NCI-H2081 treated with DMSO at 0.1 percent for 48 hours (cell line): Measurements from ENCODE around the gene LYL1.
A peak's percentile ranks its signal among the peaks of the same experiment; 100 is the strongest.
"Not testable (repeated sequence)": the region's sequence is repeated elsewhere in the genome, so short reads cannot be mapped to it uniquely, and the experiment has no call there.

Experiments used
- DNase-seq: peaks from one replicate; lab custom pipeline; 2025; lab: John Stamatoyannopoulos, UW

LYL1 gene

DNA sequence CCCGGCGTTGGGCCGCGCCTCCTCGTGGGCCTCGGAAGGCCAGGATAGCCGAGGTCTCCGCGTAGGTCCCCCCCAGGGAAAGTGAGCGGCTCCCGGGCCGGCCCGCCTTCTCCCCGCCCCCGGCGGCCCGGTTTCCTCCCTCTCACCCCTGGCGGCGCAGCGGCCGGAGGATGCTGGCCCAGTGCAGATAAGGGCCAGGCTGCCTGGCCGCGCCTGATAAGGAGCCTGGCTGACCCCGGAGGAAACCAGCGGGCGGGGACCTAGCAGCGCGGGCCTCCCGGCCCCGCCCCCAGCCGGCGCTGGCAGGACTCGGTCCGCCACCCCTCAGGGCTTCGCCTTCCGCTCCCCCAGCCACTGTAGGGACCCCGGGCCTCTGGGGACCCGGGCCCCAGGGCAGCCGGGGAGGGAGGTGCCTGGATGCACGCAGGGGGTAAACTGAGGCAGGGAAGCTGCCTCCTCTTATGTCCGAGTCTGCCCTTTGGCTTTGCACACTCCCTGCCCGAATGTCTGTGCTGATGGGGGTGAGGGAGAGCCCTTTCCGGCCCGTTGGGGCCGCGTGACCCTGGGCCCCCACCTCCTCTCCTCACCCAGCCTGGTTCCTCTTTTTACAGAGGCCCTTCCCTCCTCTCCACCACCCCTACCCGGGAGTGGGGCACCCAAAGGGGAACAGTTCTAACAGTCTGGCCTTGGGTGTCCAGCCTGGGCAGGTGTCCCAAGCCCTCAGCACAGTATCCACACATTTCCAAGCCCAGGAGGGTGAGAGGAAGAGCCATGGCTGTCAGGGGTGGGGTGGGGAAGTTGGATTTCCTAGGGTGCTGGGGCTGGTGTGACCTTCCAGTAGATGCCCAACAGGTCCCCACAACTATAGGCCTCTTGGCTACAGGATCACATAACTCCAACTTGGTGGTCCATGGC is at the start of gene LYL1:
LYL1 (minus strand) TSS at position 193 of the 915 bp plus-strand sequence. CDS start 1,687 bp downstream, outside the sequence.
- no peak for DNase-seq

GRCh38 chr19:13151605-13152355 is 49.1 kb upstream of the LYL1 start:
- DNase-seq, result peak; percentile 83

DNA sequence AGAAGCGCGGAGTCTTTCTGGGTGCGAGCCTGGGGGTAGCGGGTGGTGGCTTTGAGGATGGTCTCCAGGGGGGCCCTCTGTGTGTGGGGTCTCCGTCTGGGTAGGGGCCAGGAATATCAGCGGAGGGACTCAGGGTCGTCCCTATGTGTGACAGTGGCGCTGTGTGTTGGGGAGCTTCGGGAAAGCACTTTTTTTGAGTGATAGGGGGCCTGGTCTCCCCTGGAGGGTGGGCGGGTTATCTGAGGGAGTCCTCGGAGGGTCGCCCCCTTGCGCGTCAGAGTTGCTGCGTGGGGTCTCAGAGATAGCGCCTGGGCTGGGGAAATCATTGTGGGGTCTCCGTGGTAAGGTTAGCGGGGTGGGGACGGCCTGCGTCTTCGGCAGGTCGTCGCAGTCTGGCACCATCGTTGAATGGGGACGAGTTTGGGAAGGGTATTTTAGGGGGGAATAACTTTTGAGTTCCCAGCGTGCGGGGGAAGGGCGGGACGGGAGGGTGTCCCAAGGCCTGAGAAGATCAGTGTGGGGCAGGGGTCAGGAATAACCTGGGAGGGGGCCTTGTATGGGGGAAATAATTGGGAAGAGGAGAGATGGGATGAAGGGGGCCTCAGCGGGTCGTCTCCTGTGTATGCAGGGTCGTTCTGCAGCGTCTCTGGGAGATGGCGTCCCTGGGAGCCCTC is 48.4 kb upstream of the LYL1 start:
- no peak for DNase-seq

- peak; percentile 75 for DNase-seq
Measured at GRCh38 chr19:13150187-13150930, 47.7 kb upstream of the LYL1 start, which contains the start of the genes IER2 and STX10. IER2 (plus strand) TSS chr19:13150411; CDS start chr19:13153187, 2,776 bp downstream. STX10 (minus strand) TSS chr19:13150375; CDS start chr19:13150173, 202 bp downstream.

DNA sequence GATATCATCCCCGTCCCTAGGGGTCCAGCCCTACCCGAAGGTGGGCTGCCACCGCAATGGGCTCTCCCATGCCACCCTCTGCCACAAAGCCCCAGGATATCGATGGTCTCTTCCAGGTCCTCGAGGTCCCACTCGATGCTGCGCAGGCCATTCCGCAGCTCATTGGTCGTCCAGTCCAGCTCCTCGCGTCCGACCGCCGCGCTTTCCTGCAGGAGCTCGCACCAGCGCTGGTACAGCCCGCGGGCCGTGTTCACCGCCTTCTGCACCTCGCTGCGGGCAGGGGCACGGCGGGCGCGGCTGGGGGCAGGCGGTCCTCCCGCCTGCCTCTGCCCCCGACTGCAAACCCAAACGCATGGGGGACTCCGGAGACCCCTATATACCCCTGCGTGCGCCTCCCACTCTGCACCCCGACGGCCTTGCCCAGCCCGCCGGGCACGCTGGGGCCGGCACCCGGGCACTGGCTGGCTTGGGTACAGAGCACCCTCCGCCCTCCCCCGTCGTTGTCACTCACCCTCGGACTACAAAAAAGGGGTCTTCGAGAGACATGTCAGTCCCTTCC is 47.0 kb upstream of the LYL1 start:
- DNase-seq, result no peak

DNA sequence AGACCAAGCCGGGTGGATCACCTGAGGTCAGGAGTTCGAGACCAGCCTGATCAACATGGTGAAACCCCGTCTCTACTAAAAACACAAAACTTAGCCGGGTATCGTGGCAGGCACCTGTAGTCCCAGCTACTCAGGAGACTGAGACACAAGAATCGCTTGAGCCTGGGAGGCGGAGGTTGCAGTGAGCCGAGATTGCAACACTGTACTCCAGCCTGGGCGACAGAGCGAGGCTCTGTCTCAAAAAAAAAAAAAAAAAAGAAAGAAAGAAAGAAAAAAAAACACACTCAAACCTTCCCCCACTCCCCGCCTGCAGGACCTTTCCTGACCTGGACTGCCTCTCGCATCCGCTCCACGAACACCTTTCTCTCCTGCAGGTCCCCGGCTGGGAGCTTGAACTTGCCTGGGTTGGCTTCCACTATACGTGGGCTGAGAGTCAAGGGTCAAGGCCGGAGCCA is 46.5 kb upstream of the LYL1 start:
- DNase-seq, result not testable (repeated sequence)

DNA sequence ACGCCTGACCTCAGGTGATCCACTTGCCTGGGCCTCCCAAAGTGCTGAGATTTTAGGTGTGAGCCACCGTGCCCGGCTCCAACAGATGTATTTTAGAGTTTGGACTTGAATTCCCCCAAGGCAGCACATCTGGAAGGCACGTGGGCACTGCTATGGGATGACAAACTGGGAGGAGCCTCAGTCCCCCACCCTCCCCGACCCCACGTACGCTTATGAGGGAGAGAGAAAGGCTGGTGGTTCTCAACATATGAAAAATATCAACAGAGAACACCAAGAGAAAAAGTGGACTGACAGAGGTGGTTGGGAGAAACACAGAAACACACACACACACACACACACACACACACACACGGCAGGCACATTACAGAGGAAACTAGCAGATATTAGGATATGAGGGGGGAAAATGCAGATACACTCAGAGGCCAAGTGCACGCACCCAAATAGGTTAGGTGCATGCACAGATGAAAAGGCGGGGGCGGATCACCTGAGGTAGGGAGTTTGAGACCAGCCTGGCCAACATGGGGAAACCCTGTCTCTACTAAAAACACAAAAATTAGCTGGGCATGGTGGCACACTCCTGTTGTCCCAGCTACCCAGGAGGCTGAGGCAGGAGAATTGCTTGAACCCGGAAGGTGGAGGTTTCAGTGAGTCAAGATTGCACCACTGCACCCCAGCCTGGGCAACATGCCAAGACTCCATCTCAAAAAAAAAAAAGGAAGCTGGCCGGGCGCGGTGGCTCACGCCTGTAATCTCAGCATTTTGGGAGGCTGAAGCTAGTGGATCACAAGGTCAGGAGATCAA is 44.3 kb upstream of the LYL1 start:
- DNase-seq, result no peak

- DNase-seq, result no peak
Measured at GRCh38 chr19:13139633-13140311, 37.1 kb upstream of the LYL1 start.

GRCh38 chr19:13138916-13139198 is 36.2 kb upstream of the LYL1 start:
- no peak for DNase-seq

DNA sequence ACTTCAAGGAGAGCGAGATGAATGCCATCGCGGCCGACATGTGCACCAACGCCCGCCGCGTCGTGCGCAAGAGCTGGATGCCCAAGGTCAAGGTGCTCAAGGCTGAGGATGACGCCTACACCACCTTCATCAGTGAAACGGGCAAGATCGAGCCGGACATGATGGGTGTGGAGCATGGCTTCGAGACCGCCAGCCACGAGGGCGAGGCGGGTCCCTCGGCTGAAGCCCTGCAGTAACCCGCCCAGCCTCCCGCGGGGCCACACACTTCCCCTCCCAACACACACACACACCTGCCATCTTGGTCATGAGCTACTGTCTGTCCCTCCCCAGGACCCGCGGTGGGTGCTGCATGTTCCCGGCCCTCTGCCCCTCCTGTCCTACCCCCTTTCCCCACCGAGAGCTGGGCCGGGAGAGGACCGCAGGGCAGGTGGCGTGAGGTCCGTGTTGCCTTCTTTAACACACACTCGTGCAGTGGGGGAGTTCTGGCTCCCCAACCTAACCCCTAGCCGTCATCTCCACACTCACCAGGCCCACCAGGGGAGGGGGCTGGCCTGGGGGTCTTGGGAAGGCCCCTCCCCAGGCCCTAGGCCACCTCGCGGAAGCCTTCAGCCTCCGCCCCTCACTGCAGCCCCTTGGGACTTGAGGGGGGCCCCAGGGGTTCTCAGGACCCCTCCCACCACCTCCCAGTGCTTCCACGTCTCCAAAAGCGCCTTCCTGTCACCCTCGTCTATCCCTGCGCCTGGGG is 35.7 kb upstream of the LYL1 start:
- no peak for DNase-seq

GRCh38 chr19:13137290-13137794 is 34.7 kb upstream of the LYL1 start:
- no peak for DNase-seq

- no peak for DNase-seq
Measured at GRCh38 chr19:13135068-13136062, 32.7 kb upstream of the LYL1 start.

GRCh38 chr19:13134626-13135025 is 32.0 kb upstream of the LYL1 start:
- DNase-seq, result no peak

- no peak for DNase-seq
Measured at GRCh38 chr19:13133241-13133870, 30.7 kb upstream of the LYL1 start.

- no peak for DNase-seq
Measured at GRCh38 chr19:13132471-13133180, 30.0 kb upstream of the LYL1 start.

DNA sequence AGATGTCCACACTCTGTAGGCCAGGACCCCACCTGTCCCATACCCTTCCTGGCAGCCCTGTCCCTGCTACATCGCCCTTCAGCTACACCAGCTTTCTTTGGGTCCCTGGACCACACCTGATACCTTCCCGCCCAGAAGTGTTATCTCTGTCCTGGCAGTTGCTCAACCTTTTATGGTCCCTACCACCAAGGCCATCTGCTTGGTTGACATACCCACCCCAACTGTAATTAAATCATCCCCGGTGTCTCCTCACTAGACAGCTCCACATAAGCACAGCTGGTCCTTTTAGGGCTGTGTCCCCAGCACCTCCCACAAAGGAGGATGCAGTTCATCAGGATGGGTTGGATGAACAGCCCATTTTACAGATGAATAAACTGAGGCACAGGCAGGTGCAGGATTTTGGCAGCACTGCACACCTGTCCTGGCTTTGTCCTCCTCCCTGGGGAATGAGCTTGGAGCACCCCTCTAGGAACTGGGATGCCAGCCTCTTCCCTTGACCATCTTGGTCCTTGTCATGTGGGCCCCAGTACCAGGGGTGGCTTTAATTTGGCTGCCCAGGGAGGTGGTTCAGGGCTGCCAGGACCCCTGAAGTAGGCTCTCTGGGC is 28.3 kb upstream of the LYL1 start:
- no peak for DNase-seq
